ENCODE results near the gene OSTC. TPM values are rescaled to one million over a fixed set of nuclear protein-coding genes. Genes with fewer than 3 reads are reported as not detected.
"Not testable (repeated sequence)": the region's sequence is repeated elsewhere in the genome, so short reads cannot be mapped to it uniquely, and the experiment has no call there.

OSTC gene
- total RNA-seq, 2 donors from 2014 or later = 43.3 to 53.9 TPM

GRCh38 chr4:108703966-108704365, 53.6 kb downstream of the OSTC start:
- ATAC-seq = no peak
- no peak for DNase-seq
- intact Hi-C loops (cut with DNase I) = no loop called here

GRCh38 chr4:108706289-108706688, 55.9 kb downstream of the OSTC start:
- DNase-seq = no peak
- intact Hi-C loops (cut with DNase I) = no loop called here
- ATAC-seq = no peak

- intact Hi-C loops (cut with DNase I) = no loop called here
- no peak for ATAC-seq
- DNase-seq = no peak
These were observed 58.8 kb downstream of the OSTC start for GRCh38 chr4:108709234-108709633.

GRCh38 chr4:108709722-108710121, 59.3 kb downstream of the OSTC start:
- ATAC-seq (no peak), DNase-seq (no peak)
- intact Hi-C loops (cut with DNase I) = no loop called here

GRCh38 chr4:108710578-108710977, 60.2 kb downstream of the OSTC start:
- ATAC-seq; intact Hi-C loops (cut with DNase I); DNase-seq: not testable (repeated sequence)

- DNase-seq (no peak), ATAC-seq (no peak)
- intact Hi-C loops (cut with DNase I) = no loop called here
These were observed 64.5 kb downstream of the OSTC start for GRCh38 chr4:108714880-108715279.

GRCh38 chr4:108716340-108716739, 65.9 kb downstream of the OSTC start:
- intact Hi-C loops (cut with DNase I) = no loop called here
- DNase-seq = no peak

GRCh38 chr4:108717386-108717785, 67.0 kb downstream of the OSTC start:
- no peak for DNase-seq
- intact Hi-C loops (cut with DNase I) = no loop called here
- ATAC-seq = no peak

More at GRCh38 chr4:108716340-108716739, 65.9 kb downstream of the OSTC start:
- ATAC-seq = no peak

Other genes with a start within 250 kb of the OSTC start
- gene RPL34, start 30.0 kb upstream of the OSTC start, total RNA-seq = 100 to 1,000 TPM; 772 to 795 TPM
- gene ETNPPL, start 112.5 kb downstream of the OSTC start, total RNA-seq = 10 to 100 TPM; 12.6 to 13.5 TPM

All from left cardiac atrium (tissue), 4 donors.